Lower leg skin (tissue), 3 donors: ENCODE measurements around the gene CNIH2.

ENCODE experiments used
- POLR2A ChIP-seq, 2 donors: fragments of 450-650 bp; IDR thresholded peaks; one replicate each; pipeline ENCODE4 v1.6.1; 2016 to 2017; ENCODE audit warnings: antibody characterized with exemption in 2 of 2, mild to moderate bottlenecking in 1 of 2, moderate library complexity in 1 of 2
- TF ChIP-seq, protein P1 (sequence below), 3 donors: fragments of 450-650 bp; IDR thresholded peaks; one replicate each; pipeline ENCODE4 v1.5.1; 2016; ENCODE audit warnings: antibody characterized with exemption in 3 of 3, mild to moderate bottlenecking in 3 of 3, moderate library complexity in 2 of 3

- TF ChIP-seq, protein P1, sequence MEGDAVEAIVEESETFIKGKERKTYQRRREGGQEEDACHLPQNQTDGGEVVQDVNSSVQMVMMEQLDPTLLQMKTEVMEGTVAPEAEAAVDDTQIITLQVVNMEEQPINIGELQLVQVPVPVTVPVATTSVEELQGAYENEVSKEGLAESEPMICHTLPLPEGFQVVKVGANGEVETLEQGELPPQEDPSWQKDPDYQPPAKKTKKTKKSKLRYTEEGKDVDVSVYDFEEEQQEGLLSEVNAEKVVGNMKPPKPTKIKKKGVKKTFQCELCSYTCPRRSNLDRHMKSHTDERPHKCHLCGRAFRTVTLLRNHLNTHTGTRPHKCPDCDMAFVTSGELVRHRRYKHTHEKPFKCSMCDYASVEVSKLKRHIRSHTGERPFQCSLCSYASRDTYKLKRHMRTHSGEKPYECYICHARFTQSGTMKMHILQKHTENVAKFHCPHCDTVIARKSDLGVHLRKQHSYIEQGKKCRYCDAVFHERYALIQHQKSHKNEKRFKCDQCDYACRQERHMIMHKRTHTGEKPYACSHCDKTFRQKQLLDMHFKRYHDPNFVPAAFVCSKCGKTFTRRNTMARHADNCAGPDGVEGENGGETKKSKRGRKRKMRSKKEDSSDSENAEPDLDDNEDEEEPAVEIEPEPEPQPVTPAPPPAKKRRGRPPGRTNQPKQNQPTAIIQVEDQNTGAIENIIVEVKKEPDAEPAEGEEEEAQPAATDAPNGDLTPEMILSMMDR (IDR thresholded peaks at IDR 0.05), result no peak
- no peak for TF ChIP-seq POLR2A (IDR thresholded peaks at IDR 0.05)
These were observed 49.4 kb downstream of the CNIH2 start for GRCh38 chr11:66327171-66328030.
